ENCODE results near the gene DENND1C.
"Not testable (repeated sequence)": the region's sequence is repeated elsewhere in the genome, so short reads cannot be mapped to it uniquely, and the experiment has no call there.

The DENND1C gene

DNA sequence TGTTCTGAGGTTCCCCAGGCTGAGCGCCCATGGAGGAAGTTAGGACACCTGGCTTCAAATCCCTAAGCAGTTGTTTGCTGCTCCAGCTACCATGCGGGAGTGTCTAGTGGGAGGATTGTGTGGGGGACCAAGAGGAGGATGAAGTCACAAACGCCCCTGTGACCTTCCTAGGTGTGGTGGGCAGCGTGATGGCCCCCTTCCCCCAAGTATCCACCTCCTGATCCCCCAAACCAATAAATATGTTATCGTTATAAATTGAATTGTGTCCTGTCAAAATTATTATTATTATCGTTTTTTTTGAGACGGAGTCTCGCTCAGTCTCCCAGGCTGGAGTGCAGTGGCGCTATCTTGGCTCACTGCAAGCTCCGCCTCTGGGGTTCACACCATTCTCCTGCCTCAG, 47.9 kb downstream of the DENND1C start, which contains the start of gene SLC25A41:
SLC25A41 (minus strand) TSS at position 101 of the 400 bp plus-strand sequence; CDS start at position 31, 70 bp downstream.
- Histone ChIP-seq H3K4me3 (ENCODE audit: low read depth in 1 of 2, low read length in 2 of 2) (no peak within 1 kb of the TSS), H3K9ac (ENCODE audit: low read depth in 1 of 2, low read length in 2 of 2) (no peak within 1 kb of the TSS), H3K4me1 (ENCODE audit: control insufficient read depth in 1 of 2, insufficient read depth in 2 of 2, low read length in 2 of 2) (no peaks in the 10 kb centered on the region), H3K27ac (ENCODE audit: low read depth, low read length) (no peak within 1 kb of the TSS), H3K36me3 (ENCODE audit: control insufficient read depth in 1 of 2, insufficient read depth in 2 of 2, low read length in 2 of 2) (no peaks in the 10 kb centered on the region), H3K9me3 (ENCODE audit: control insufficient read depth in 1 of 2, low read length in 2 of 2) (no peaks in the 10 kb centered on the region), H3K27me3 (ENCODE audit: control insufficient read depth in 1 of 2, insufficient read depth in 2 of 2, low read length in 2 of 2) (peaks cover 0 to 3% of the 10 kb centered on the region in 2 donors)

DNA sequence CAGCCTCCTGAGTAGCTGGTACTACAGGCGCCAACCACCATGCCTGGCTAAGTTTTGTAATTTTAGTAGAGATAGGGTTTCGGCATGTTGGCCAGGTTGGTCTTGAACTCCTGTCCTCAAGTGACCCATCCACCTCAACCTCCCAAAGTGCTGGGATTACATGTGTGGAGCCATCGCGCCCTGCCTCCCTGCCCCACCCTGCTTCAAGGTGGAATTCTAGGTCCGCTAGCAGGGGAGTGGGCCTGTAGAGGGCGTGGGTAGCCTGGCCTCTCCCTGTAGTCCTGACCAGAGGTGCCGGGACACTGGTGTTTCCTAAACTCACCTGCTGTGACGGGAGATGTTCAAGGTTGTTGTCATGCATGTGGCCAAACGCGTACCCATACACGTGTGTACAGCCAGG, 48.4 kb downstream of the DENND1C start:
- Histone ChIP-seq H3K36me3 (ENCODE audit: control insufficient read depth in 1 of 2, insufficient read depth in 2 of 2, low read length in 2 of 2) (no peaks in the 10 kb centered on the region), H3K4me1 (ENCODE audit: control insufficient read depth in 1 of 2, insufficient read depth in 2 of 2, low read length in 2 of 2) (no peaks in the 10 kb centered on the region), H3K9me3 (ENCODE audit: control insufficient read depth in 1 of 2, low read length in 2 of 2) (no peaks in the 10 kb centered on the region), H3K4me3 (ENCODE audit: low read depth in 1 of 2, low read length in 2 of 2) (no peak overlapping the region), H3K27ac (ENCODE audit: low read depth, low read length) (no peak overlapping the region), H3K27me3 (ENCODE audit: control insufficient read depth in 1 of 2, insufficient read depth in 2 of 2, low read length in 2 of 2) (peaks cover 0 to 3% of the 10 kb centered on the region in 2 donors), H3K9ac (ENCODE audit: low read depth in 1 of 2, low read length in 2 of 2) (no peak overlapping the region)

DNA sequence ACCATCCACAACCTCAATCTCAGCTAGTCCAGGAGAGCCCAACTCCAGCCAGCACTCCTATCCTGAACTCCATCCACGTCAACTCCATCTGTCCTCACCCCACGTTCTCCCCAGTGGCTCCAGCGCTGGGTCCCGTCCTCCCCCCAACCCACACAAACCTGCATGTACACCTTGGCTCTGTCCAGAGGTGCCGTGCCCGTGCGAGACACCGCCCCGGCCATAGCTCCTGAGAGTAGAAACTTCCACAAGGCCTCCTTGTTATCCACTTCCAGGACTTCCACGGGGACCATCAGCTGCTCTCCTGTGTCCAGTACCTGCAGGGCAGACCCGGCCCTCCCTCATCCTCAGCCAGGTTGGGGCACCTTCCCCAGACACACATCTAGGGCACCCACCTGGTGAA, 49.7 kb downstream of the DENND1C start:
- H3K4me3 ChIP-seq (ENCODE audit: low read depth in 1 of 2, low read length in 2 of 2), result no peak overlapping the region
- no peak overlapping the region for H3K9ac ChIP-seq (ENCODE audit: low read depth in 1 of 2, low read length in 2 of 2)
- no peak overlapping the region for H3K27ac ChIP-seq (ENCODE audit: low read depth, low read length)

DNA sequence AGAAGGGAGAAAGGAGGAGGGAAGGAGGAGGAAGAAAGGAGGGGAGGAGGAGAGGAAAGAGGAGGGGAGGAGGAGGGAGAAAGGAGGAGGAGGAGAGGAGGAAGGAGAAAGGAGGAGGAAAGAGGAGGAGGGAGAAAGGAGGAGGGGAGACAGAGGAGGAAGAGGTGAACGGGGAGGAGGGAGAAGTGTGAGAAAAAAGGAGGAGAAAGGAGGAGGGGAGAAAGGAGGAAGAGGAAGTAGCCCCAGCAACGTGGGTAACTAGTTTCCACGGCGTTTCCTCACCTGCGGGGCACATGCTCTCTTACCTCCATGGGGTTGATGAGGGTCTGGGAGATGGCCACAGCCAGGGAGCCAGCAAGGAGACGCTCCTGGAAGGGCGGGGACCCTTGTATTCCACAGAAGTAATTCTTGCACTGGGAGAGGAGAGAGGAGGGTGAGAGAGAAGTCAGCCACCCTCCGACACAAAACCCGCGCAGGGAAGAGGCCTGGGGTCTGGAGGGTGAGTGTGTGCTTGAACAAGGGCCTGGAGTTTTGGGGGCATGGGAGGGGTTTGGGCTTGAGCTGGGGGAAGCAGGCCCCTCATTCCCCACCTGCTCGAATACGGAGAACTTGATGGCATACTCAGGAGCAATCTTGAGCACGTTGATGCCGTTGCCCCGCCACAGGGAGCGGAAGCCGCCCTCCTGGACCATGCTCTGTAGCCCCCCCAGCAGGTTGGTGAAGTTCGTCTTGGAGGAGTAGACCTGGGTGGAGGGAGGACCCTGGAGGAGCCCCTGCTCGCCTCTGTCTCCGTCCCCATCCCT, 52.0 kb downstream of the DENND1C start:
- H3K4me1 ChIP-seq (ENCODE audit: control insufficient read depth in 1 of 2, insufficient read depth in 2 of 2, low read length in 2 of 2), result peaks cover 3 to 4% of the 10 kb centered on the region in 2 donors
- H3K9ac ChIP-seq (ENCODE audit: low read depth in 1 of 2, low read length in 2 of 2), result no peak overlapping the region
- peaks cover 0 to 3% of the 10 kb centered on the region in 2 donors for H3K27me3 ChIP-seq (ENCODE audit: control insufficient read depth in 1 of 2, insufficient read depth in 2 of 2, low read length in 2 of 2)
- H3K27ac ChIP-seq (ENCODE audit: low read depth, low read length), result no peak overlapping the region
- no peaks in the 10 kb centered on the region for H3K36me3 ChIP-seq (ENCODE audit: control insufficient read depth in 1 of 2, insufficient read depth in 2 of 2, low read length in 2 of 2)
- H3K4me3 ChIP-seq (ENCODE audit: low read depth in 1 of 2, low read length in 2 of 2), result no peak overlapping the region
- no peaks in the 10 kb centered on the region for H3K9me3 ChIP-seq (ENCODE audit: control insufficient read depth in 1 of 2, low read length in 2 of 2)

More for the DNA sequence above, 49.7 kb downstream of the DENND1C start:
- H3K36me3 ChIP-seq (ENCODE audit: control insufficient read depth in 1 of 2, insufficient read depth in 2 of 2, low read length in 2 of 2), result no peaks in the 10 kb centered on the region
- no peaks in the 10 kb centered on the region for H3K4me1 ChIP-seq (ENCODE audit: control insufficient read depth in 1 of 2, insufficient read depth in 2 of 2, low read length in 2 of 2)
- no peaks in the 10 kb centered on the region for H3K9me3 ChIP-seq (ENCODE audit: control insufficient read depth in 1 of 2, low read length in 2 of 2)
- H3K27me3 ChIP-seq (ENCODE audit: control insufficient read depth in 1 of 2, insufficient read depth in 2 of 2, low read length in 2 of 2), result peaks cover 0 to 3% of the 10 kb centered on the region in 2 donors

DNA sequence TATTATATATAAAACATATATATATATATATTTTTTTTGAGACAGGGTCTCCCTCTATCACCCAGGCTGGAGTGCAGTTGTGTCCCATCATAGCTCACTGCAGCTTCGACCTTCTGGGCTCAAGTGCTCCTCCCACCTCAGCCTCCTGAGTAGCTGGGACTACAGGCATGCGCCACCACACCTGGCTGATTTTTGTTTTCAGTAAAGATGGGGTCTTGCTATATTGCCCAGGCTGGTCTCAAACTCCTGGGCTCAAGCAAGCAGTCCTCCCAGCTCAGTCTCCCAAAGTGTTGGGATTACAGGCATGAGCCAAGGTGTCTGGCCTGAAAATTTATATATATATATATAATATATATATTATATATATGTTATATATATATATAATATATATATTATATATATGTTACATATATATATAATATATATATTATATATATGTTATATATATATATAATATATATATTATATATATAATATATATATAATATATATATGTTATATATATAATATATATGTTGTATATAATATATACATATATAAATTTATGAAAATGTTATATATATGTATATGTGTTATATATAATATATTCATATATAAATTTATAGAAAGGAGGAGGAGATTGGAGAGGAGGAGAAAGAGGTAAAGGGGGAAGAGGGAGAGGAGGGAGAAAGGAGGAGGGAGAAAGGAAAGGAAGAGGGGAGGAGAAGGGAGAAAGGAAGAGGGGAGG, 52.7 kb downstream of the DENND1C start:
- not testable (repeated sequence) for H3K27me3 ChIP-seq (ENCODE audit: control insufficient read depth in 1 of 2, insufficient read depth in 2 of 2, low read length in 2 of 2); H3K27ac ChIP-seq (ENCODE audit: low read depth, low read length); H3K9ac ChIP-seq (ENCODE audit: low read depth in 1 of 2, low read length in 2 of 2); H3K4me1 ChIP-seq (ENCODE audit: control insufficient read depth in 1 of 2, insufficient read depth in 2 of 2, low read length in 2 of 2); H3K4me3 ChIP-seq (ENCODE audit: low read depth in 1 of 2, low read length in 2 of 2); H3K9me3 ChIP-seq (ENCODE audit: control insufficient read depth in 1 of 2, low read length in 2 of 2); H3K36me3 ChIP-seq (ENCODE audit: control insufficient read depth in 1 of 2, insufficient read depth in 2 of 2, low read length in 2 of 2)

DNA sequence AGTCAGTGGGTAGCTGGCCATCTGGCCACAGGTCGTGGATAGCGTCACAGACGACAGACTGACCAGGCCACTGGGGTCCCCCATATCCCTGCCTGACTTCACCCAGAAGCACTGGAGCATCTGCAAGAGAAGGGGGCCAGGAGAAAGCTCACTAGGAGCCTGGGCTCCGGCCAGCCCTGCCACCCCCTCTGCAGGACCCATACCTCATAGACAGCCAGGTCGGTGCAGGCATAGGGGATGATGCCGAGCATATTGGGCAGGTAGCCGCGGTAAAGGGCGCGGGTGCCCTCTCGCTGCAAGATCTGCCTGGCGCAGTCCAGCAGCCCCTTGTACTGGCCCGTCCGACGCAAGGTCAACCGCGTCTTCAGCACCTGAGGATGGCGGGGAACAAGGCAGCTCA, 54.5 kb downstream of the DENND1C start:
- Histone ChIP-seq H3K4me3 (ENCODE audit: low read depth in 1 of 2, low read length in 2 of 2) (no peak overlapping the region), H3K4me1 (ENCODE audit: control insufficient read depth in 1 of 2, insufficient read depth in 2 of 2, low read length in 2 of 2) (peaks cover 20 to 21% of the 10 kb centered on the region in 2 donors), H3K9ac (ENCODE audit: low read depth in 1 of 2, low read length in 2 of 2) (no peak overlapping the region), H3K27me3 (ENCODE audit: control insufficient read depth in 1 of 2, insufficient read depth in 2 of 2, low read length in 2 of 2) (peaks cover 0 to 3% of the 10 kb centered on the region in 2 donors), H3K27ac (ENCODE audit: low read depth, low read length) (no peak overlapping the region), H3K9me3 (ENCODE audit: control insufficient read depth in 1 of 2, low read length in 2 of 2) (no peaks in the 10 kb centered on the region), H3K36me3 (ENCODE audit: control insufficient read depth in 1 of 2, insufficient read depth in 2 of 2, low read length in 2 of 2) (no peaks in the 10 kb centered on the region)

DNA sequence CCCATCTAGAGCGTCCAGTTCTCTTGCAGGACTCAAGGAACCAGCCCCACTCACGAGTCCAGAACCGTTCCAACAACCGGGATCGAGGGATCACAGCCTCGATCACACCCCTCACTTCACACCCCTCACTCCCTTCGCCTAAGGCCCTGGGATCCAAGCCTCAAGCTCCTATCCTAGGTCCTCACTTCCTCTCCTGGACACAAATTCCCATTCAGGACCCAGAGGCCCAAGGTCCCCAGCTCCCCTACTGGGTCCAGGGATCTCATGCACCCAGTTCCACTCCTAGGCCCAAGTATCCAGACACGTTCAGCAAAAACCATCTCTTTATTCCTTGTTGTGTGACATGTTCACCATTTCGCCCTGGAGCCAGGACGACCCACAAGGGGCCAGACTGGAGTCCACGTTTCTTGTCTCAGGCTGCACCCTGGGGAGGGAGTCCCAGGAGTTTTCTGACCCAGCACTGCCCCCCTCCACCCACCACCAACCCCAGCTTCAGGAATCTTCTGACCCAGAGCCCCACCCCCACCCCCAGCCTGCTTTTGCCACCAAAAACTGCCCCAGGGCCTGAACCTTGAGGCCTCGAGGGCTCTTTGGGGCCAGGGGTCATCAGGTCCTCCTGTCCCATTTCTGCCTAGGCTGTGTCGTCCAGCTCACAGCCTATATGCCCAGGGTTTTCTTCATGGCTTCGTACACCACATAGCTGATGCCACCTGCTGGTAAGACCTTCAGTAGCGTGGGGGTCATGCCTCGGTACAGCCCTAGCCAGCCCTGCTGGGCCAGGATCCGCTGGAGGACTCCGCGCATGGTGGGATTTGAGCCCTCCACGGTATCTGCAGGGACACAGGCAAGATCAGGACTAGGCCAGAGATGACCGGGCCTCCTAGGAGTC, 55.6 kb downstream of the DENND1C start:
- Histone ChIP-seq H3K4me1 (ENCODE audit: control insufficient read depth in 1 of 2, insufficient read depth in 2 of 2, low read length in 2 of 2) (peaks cover 21 to 25% of the 10 kb centered on the region in 2 donors), H3K9ac (ENCODE audit: low read depth in 1 of 2, low read length in 2 of 2) (no peak overlapping the region), H3K27ac (ENCODE audit: low read depth, low read length) (peak overlapping the region; percentile 32), H3K4me3 (ENCODE audit: low read depth in 1 of 2, low read length in 2 of 2) (peak overlapping the region; percentile 26 to 45), H3K9me3 (ENCODE audit: control insufficient read depth in 1 of 2, low read length in 2 of 2) (no peaks in the 10 kb centered on the region), H3K27me3 (ENCODE audit: control insufficient read depth in 1 of 2, insufficient read depth in 2 of 2, low read length in 2 of 2) (peaks cover 0 to 3% of the 10 kb centered on the region in 2 donors), H3K36me3 (ENCODE audit: control insufficient read depth in 1 of 2, insufficient read depth in 2 of 2, low read length in 2 of 2) (peaks cover 0 to 10% of the 10 kb centered on the region in 2 donors)

DNA sequence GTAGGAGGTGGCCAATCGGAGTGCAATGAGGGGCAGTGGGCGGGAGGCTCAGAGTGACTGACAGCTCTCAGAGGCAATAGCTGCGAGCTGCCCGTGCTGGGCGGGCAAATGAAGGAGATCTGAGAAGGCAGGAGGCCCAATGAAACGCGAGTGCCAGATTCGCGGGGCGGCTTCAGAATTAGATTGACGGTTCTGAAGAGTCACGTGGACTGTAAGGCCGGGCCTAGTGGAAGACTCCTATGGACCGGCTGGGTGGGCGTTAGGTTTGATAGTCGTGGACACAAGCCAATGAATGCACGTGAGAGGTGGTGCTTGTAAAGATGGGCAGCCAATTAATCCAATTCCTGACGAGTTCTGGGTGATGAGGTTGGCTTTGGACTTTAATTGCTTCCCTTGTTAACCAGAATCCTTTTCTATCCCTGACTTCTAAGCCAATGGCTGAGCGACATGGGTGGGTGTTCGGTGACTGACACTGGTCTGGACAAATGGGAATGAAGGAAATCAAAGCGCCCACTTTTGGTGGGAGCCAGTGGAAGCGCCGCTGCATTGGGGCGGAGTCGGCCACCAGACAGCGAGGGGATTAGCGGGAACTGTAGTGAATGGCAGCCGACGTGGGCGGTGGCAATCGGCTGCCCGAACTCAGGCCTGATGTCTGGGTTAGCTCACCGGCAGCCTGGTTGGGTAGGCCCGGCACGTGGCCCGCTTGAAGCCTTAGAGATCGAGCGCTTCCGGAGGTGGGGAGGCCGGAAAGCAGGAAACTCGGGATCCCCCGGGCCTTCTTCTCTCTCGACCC, 56.5 kb downstream of the DENND1C start:
- peaks cover 21 to 25% of the 10 kb centered on the region in 2 donors for H3K4me1 ChIP-seq (ENCODE audit: control insufficient read depth in 1 of 2, insufficient read depth in 2 of 2, low read length in 2 of 2)
- H3K4me3 ChIP-seq (ENCODE audit: low read depth in 1 of 2, low read length in 2 of 2), result peak overlapping the region; percentile 26 to 45
- H3K36me3 ChIP-seq (ENCODE audit: control insufficient read depth in 1 of 2, insufficient read depth in 2 of 2, low read length in 2 of 2), result peaks cover 0 to 18% of the 10 kb centered on the region in 2 donors
- peak overlapping the region; percentile 32 for H3K27ac ChIP-seq (ENCODE audit: low read depth, low read length)
- H3K9me3 ChIP-seq (ENCODE audit: control insufficient read depth in 1 of 2, low read length in 2 of 2), result no peaks in the 10 kb centered on the region
- no peak overlapping the region for H3K9ac ChIP-seq (ENCODE audit: low read depth in 1 of 2, low read length in 2 of 2)
- peaks cover 0 to 3% of the 10 kb centered on the region in 2 donors for H3K27me3 ChIP-seq (ENCODE audit: control insufficient read depth in 1 of 2, insufficient read depth in 2 of 2, low read length in 2 of 2)

DNA sequence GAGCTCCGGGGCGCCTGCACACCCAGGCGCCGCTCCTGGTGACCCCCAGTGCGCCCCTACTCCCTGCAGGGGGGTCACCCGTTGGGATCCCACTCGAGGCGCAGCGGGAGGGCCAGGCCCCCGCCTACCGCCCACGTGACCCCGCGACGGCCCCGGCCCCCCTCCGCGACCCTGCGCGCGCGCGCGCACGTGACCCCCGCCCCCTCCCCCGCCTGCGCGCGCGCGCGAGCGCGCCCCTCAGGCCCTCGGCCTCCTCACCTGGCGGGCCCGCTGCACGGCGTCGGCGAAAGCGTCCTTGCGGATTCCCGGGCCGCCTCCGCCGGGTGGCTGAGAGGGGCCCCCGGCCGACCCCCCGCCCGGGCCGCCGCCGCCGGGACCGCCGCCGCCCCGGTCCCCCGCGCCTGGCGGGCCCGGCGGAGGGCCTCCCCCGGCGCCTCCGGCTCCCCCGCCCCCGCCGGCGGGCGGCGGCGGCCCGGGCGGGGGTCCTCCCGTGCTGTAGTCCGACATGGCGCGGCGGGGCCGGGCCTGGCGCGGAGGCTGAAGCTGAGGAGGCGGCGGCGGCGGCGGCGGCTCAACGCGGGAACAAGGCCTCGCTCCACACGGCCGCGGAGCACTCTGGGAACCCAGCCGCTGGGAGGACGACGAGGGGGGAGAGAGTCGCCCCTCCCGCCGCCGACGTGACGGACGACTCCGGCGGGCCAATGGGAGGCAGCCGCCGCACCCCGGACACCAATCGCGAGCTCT, 57.2 kb downstream of the DENND1C start, which contains the start of gene KHSRP:
KHSRP (minus strand) TSS at position 617 of the 744 bp plus-strand sequence; CDS start at position 507, 110 bp downstream.
- H3K27me3 ChIP-seq (ENCODE audit: control insufficient read depth in 1 of 2, insufficient read depth in 2 of 2, low read length in 2 of 2), result no peaks in the 10 kb centered on the region
- peak within 1 kb of the TSS; percentile 91 to 96 for H3K4me3 ChIP-seq (ENCODE audit: low read depth in 1 of 2, low read length in 2 of 2)
- H3K36me3 ChIP-seq (ENCODE audit: control insufficient read depth in 1 of 2, insufficient read depth in 2 of 2, low read length in 2 of 2), result peaks cover 4 to 26% of the 10 kb centered on the region in 2 donors
- H3K27ac ChIP-seq (ENCODE audit: low read depth, low read length), result peak within 1 kb of the TSS; percentile 32
- H3K4me1 ChIP-seq (ENCODE audit: control insufficient read depth in 1 of 2, insufficient read depth in 2 of 2, low read length in 2 of 2), result peaks cover 21 to 25% of the 10 kb centered on the region in 2 donors
- H3K9me3 ChIP-seq (ENCODE audit: control insufficient read depth in 1 of 2, low read length in 2 of 2), result no peaks in the 10 kb centered on the region
- peak within 1 kb of the TSS; percentile 75 to 82 for H3K9ac ChIP-seq (ENCODE audit: low read depth in 1 of 2, low read length in 2 of 2)

All from duodenal mucosa (tissue), 2 donors.